Stimulated activated memory B cell treated with anti-CD40 and anti-IgM and Interleukin-4, amounts not matched to agents 10 μg/mL and 1 μg/mL and 100 μg/mL, for 72 hours (primary cell): Measurements from ENCODE around the gene CEP135.
"Not testable (repeated sequence)": the region's sequence is repeated elsewhere in the genome, so short reads cannot be mapped to it uniquely, and the experiment has no call there.

Source experiments
- ATAC-seq: fragments of 150-1000 bp; cut with Tn5 transposase; 2 replicates; pipeline ENCODE4 v1.10.0; 2021
- H3K27ac Mint-ChIP-seq: one replicate; pipeline ENCODE4 v1.8.0; 2022; ENCODE audit warnings: mild to moderate bottlenecking, mixed read lengths
- H3K27me3 Mint-ChIP-seq: one replicate; pipeline ENCODE4 v1.8.0; 2022; ENCODE audit warnings: mixed read lengths
- H3K36me3 Mint-ChIP-seq: one replicate; pipeline ENCODE4 v1.8.0; 2022; ENCODE audit warnings: mixed read lengths
- H3K4me1 Mint-ChIP-seq: one replicate; pipeline ENCODE4 v1.8.0; 2022; ENCODE audit warnings: mixed read lengths
- H3K4me3 Mint-ChIP-seq: one replicate; pipeline ENCODE4 v1.8.0; 2022; ENCODE audit warnings: mild to moderate bottlenecking, moderate library complexity, mixed read lengths
- H3K9me3 Mint-ChIP-seq: one replicate; pipeline ENCODE4 v1.8.0; 2022; ENCODE audit warnings: mixed read lengths

Gene CEP135

GRCh38 chr4:55931833-55932232 is 16.9 kb upstream of the CEP135 start:
- no peaks in the 10 kb centered on the region for H3K9me3 Mint-ChIP-seq

GRCh38 chr4:55932511-55932910 is 16.2 kb upstream of the CEP135 start:
- no peak overlapping the region for H3K4me3 Mint-ChIP-seq
- ATAC-seq = no peak
- H3K9me3 Mint-ChIP-seq = peaks cover 3% of the 10 kb centered on the region
- H3K4me1 Mint-ChIP-seq = no peaks in the 10 kb centered on the region
- H3K27me3 Mint-ChIP-seq = no peaks in the 10 kb centered on the region
- peaks cover 14% of the 10 kb centered on the region for H3K36me3 Mint-ChIP-seq
- no peak overlapping the region for H3K27ac Mint-ChIP-seq

More at GRCh38 chr4:55931833-55932232, 16.9 kb upstream of the CEP135 start:
- H3K4me3 Mint-ChIP-seq = no peak overlapping the region
- no peak overlapping the region for H3K27ac Mint-ChIP-seq
- no peak for ATAC-seq
- peaks cover 7% of the 10 kb centered on the region for H3K36me3 Mint-ChIP-seq
- H3K27me3 Mint-ChIP-seq = no peaks in the 10 kb centered on the region
- no peaks in the 10 kb centered on the region for H3K4me1 Mint-ChIP-seq

- Mint-ChIP-seq H3K27ac (no peak overlapping the region), H3K36me3 (peaks cover 25% of the 10 kb centered on the region), H3K27me3 (no peaks in the 10 kb centered on the region), H3K4me1 (peaks cover 3% of the 10 kb centered on the region), H3K4me3 (no peak overlapping the region), H3K9me3 (peaks cover 4% of the 10 kb centered on the region)
- no peak for ATAC-seq
Measured at GRCh38 chr4:55933611-55934010, 15.1 kb upstream of the CEP135 start.

GRCh38 chr4:55935907-55936306 is 12.8 kb upstream of the CEP135 start:
- not testable (repeated sequence) for H3K9me3 Mint-ChIP-seq, H3K27me3 Mint-ChIP-seq, ATAC-seq, H3K27ac Mint-ChIP-seq, H3K4me3 Mint-ChIP-seq, H3K4me1 Mint-ChIP-seq
- H3K36me3 Mint-ChIP-seq = peaks cover 41% of the 10 kb centered on the region

GRCh38 chr4:55938481-55938880 is 10.3 kb upstream of the CEP135 start:
- no peak for ATAC-seq
- Mint-ChIP-seq H3K27me3 (no peaks in the 10 kb centered on the region), H3K36me3 (peaks cover 41% of the 10 kb centered on the region), H3K4me3 (no peak overlapping the region), H3K9me3 (peaks cover 8% of the 10 kb centered on the region), H3K27ac (no peak overlapping the region), H3K4me1 (peaks cover 7% of the 10 kb centered on the region)

- H3K27me3 Mint-ChIP-seq = no peaks in the 10 kb centered on the region
- H3K4me1 Mint-ChIP-seq = peaks cover 7% of the 10 kb centered on the region
- no peak for ATAC-seq
- H3K4me3 Mint-ChIP-seq = no peak overlapping the region
- H3K27ac Mint-ChIP-seq = no peak overlapping the region
- peaks cover 8% of the 10 kb centered on the region for H3K9me3 Mint-ChIP-seq
- peaks cover 43% of the 10 kb centered on the region for H3K36me3 Mint-ChIP-seq
Measured at GRCh38 chr4:55939421-55939820, 9.3 kb upstream of the CEP135 start.

GRCh38 chr4:55941881-55942396 is 6.8 kb upstream of the CEP135 start:
- ATAC-seq = no peak
- Mint-ChIP-seq H3K4me3 (no peak overlapping the region), H3K36me3 (peaks cover 39% of the 10 kb centered on the region), H3K9me3 (peaks cover 8% of the 10 kb centered on the region), H3K4me1 (peaks cover 24% of the 10 kb centered on the region), H3K27ac (no peak overlapping the region), H3K27me3 (no peaks in the 10 kb centered on the region)

- ATAC-seq = peak; percentile 42
- peak overlapping the region; percentile 90 for H3K4me3 Mint-ChIP-seq
- H3K9me3 Mint-ChIP-seq = no peaks in the 10 kb centered on the region
- H3K4me1 Mint-ChIP-seq = peaks cover 42% of the 10 kb centered on the region
- H3K36me3 Mint-ChIP-seq = peaks cover 9% of the 10 kb centered on the region
- peak overlapping the region; percentile 98 for H3K27ac Mint-ChIP-seq
- H3K27me3 Mint-ChIP-seq = no peaks in the 10 kb centered on the region
Measured at GRCh38 chr4:55947254-55947882, 1.4 kb upstream of the CEP135 start.

- peak overlapping the region; percentile 90 for H3K4me3 Mint-ChIP-seq
Measured at GRCh38 chr4:55947912-55948725, 626 bp upstream of the CEP135 start.

GRCh38 chr4:55949482-55949802 is 697 bp downstream of the CEP135 start:
- Mint-ChIP-seq H3K9me3 (no peaks in the 10 kb centered on the region), H3K4me3 (peak overlapping the region; percentile 90), H3K4me1 (peaks cover 42% of the 10 kb centered on the region), H3K27ac (peak overlapping the region; percentile 98), H3K36me3 (peaks cover 21% of the 10 kb centered on the region), H3K27me3 (no peaks in the 10 kb centered on the region)
- ATAC-seq = no peak

More at GRCh38 chr4:55947912-55948725, 626 bp upstream of the CEP135 start:
- Mint-ChIP-seq H3K36me3 (peaks cover 14% of the 10 kb centered on the region), H3K4me1 (peaks cover 42% of the 10 kb centered on the region), H3K27ac (peak overlapping the region; percentile 98), H3K27me3 (no peaks in the 10 kb centered on the region), H3K9me3 (no peaks in the 10 kb centered on the region)
- ATAC-seq = peak; percentile 47

- Mint-ChIP-seq H3K4me3 (no peak overlapping the region), H3K27me3 (no peaks in the 10 kb centered on the region), H3K27ac (peak overlapping the region; percentile 98), H3K36me3 (peaks cover 30% of the 10 kb centered on the region), H3K4me1 (peaks cover 32% of the 10 kb centered on the region), H3K9me3 (no peaks in the 10 kb centered on the region)
- ATAC-seq = no peak
Measured at GRCh38 chr4:55951191-55951922, 2.6 kb downstream of the CEP135 start.

GRCh38 chr4:55955710-55956109 is 7.0 kb downstream of the CEP135 start:
- ATAC-seq = no peak
- Mint-ChIP-seq H3K27ac (no peak overlapping the region), H3K4me3 (no peak overlapping the region), H3K4me1 (no peaks in the 10 kb centered on the region), H3K27me3 (no peaks in the 10 kb centered on the region), H3K9me3 (no peaks in the 10 kb centered on the region), H3K36me3 (peaks cover 56% of the 10 kb centered on the region)

GRCh38 chr4:55959655-55960054 is 10.9 kb downstream of the CEP135 start:
- H3K4me3 Mint-ChIP-seq = no peak overlapping the region
- peaks cover 66% of the 10 kb centered on the region for H3K36me3 Mint-ChIP-seq
- H3K9me3 Mint-ChIP-seq = no peaks in the 10 kb centered on the region
- H3K4me1 Mint-ChIP-seq = peaks cover 5% of the 10 kb centered on the region
- H3K27me3 Mint-ChIP-seq = no peaks in the 10 kb centered on the region
- H3K27ac Mint-ChIP-seq = no peak overlapping the region
- ATAC-seq = no peak

GRCh38 chr4:55964046-55964445 is 15.3 kb downstream of the CEP135 start:
- Mint-ChIP-seq H3K27ac (no peak overlapping the region), H3K36me3 (peaks cover 61% of the 10 kb centered on the region), H3K4me1 (peaks cover 5% of the 10 kb centered on the region), H3K27me3 (no peaks in the 10 kb centered on the region), H3K4me3 (no peak overlapping the region), H3K9me3 (no peaks in the 10 kb centered on the region)
- no peak for ATAC-seq

GRCh38 chr4:55965585-55965984 is 16.8 kb downstream of the CEP135 start:
- H3K4me1 Mint-ChIP-seq = peaks cover 5% of the 10 kb centered on the region

More at GRCh38 chr4:55965585-55965984, 16.8 kb downstream of the CEP135 start:
- Mint-ChIP-seq H3K9me3 (no peaks in the 10 kb centered on the region), H3K27ac (no peak overlapping the region), H3K4me3 (no peak overlapping the region), H3K36me3 (peaks cover 58% of the 10 kb centered on the region), H3K27me3 (no peaks in the 10 kb centered on the region)
- no peak for ATAC-seq
